ENCODE results near the gene ALX4.

GRCh38 chr11:44349328-44349727 is 39.4 kb upstream of the ALX4 start:
- TF ChIP-seq, protein P1, sequence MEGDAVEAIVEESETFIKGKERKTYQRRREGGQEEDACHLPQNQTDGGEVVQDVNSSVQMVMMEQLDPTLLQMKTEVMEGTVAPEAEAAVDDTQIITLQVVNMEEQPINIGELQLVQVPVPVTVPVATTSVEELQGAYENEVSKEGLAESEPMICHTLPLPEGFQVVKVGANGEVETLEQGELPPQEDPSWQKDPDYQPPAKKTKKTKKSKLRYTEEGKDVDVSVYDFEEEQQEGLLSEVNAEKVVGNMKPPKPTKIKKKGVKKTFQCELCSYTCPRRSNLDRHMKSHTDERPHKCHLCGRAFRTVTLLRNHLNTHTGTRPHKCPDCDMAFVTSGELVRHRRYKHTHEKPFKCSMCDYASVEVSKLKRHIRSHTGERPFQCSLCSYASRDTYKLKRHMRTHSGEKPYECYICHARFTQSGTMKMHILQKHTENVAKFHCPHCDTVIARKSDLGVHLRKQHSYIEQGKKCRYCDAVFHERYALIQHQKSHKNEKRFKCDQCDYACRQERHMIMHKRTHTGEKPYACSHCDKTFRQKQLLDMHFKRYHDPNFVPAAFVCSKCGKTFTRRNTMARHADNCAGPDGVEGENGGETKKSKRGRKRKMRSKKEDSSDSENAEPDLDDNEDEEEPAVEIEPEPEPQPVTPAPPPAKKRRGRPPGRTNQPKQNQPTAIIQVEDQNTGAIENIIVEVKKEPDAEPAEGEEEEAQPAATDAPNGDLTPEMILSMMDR (conservative IDR thresholded peaks at IDR 0.05; ENCODE audit: low read length) = no peak
- no peak for TF ChIP-seq EZH2phosphoT487 (IDR thresholded peaks at IDR 0.05; ENCODE audit: borderline replicate concordance)

Measured in Loucy (cell line).